Esophagus squamous epithelium (tissue), 4 donors: ENCODE results near the gene SLC7A6.

ENCODE experiments used
- CTCF ChIP-seq, 6 experiments: fragments of 450-650 bp in 4 of 6; fragments of 200-600 bp in 2 of 6; sonication (generic) in 2 of 6; IDR thresholded peaks; one replicate each; pipeline ENCODE4 v1.5.1; 2016 to 2019; ENCODE audit warnings: antibody characterized with exemption in 6 of 6, mild to moderate bottlenecking in 4 of 6, moderate library complexity in 4 of 6
- POLR2A ChIP-seq, 4 donors: fragments of 450-650 bp; IDR thresholded peaks; one replicate each; pipeline ENCODE4 v1.6.1; 2017; ENCODE audit warnings: antibody characterized with exemption in 4 of 4, mild to moderate bottlenecking in 4 of 4, moderate library complexity in 3 of 4

- TF ChIP-seq CTCF (IDR thresholded peaks at IDR 0.05), result no peak
- no peak for TF ChIP-seq POLR2A (IDR thresholded peaks at IDR 0.05)
These were observed 23.9 kb downstream of the SLC7A6 start for GRCh38 chr16:68288252-68288650.
